IMR-90 (cell line): ENCODE results near the gene AK2.

ENCODE experiments used
- BHLHE40 ChIP-seq: fragments of 150-350 bp; IDR thresholded peaks from 2 replicates; pipeline ENCODE4 v1.6.1; 2016; ENCODE audit warnings: mild to moderate bottlenecking, low read depth, low read length
- CEBPB ChIP-seq: IDR thresholded peaks from 2 replicates; pipeline ENCODE4 v1.6.1; 2012; ENCODE audit warnings: low read depth, low read length, improper control_type of control experiment
- CTCF ChIP-seq: conservative IDR thresholded peaks from 2 replicates; pipeline ENCODE4 v1.5.1; 2012; ENCODE audit warnings: mild to moderate bottlenecking, low read depth, low read length, improper control_type of control experiment
- ELK1 ChIP-seq: fragments of 150-350 bp; IDR thresholded peaks from 2 replicates; pipeline ENCODE4 v1.6.1; 2016; ENCODE audit warnings: low read depth, mild to moderate bottlenecking, low read length, moderate library complexity, borderline replicate concordance
- FOS ChIP-seq: fragments of 150-350 bp; IDR thresholded peaks from 2 replicates; pipeline ENCODE4 v1.6.1; 2016; ENCODE audit warnings: low read depth, low read length
- MAFK ChIP-seq: IDR thresholded peaks from 2 replicates; pipeline ENCODE4 v1.6.1; 2012; ENCODE audit warnings: low read depth, low read length, improper control_type of control experiment
- MXI1 ChIP-seq: IDR thresholded peaks from 2 replicates; pipeline ENCODE4 v1.6.1; 2012; ENCODE audit warnings: low read depth, mild to moderate bottlenecking, low read length, moderate library complexity, borderline replicate concordance
- NFE2L2 ChIP-seq: fragments of 150-350 bp; IDR thresholded peaks from 2 replicates; pipeline ENCODE4 v1.6.1; 2016; ENCODE audit warnings: low read depth, mild to moderate bottlenecking, low read length
- POLR2A ChIP-seq: IDR thresholded peaks from 2 replicates; pipeline ENCODE4 v1.6.1; 2012; ENCODE audit warnings: mild to moderate bottlenecking, low read depth, low read length
- RAD21 ChIP-seq: IDR thresholded peaks from 2 replicates; pipeline ENCODE4 v1.6.1; 2012; ENCODE audit warnings: low read length, improper control_type of control experiment
- RCOR1 ChIP-seq: IDR thresholded peaks from 2 replicates; pipeline ENCODE4 v1.6.1; 2012; ENCODE audit warnings: mild to moderate bottlenecking, low read length, improper control_type of control experiment; ENCODE audit not compliant: insufficient replicate concordance
- RFX5 ChIP-seq: IDR thresholded peaks from 2 replicates; pipeline ENCODE4 v1.8.0; 2012; ENCODE audit warnings: low read depth, mild to moderate bottlenecking, low read length, moderate library complexity
- USF2 ChIP-seq: fragments of 150-350 bp; IDR thresholded peaks from 2 replicates; pipeline ENCODE4 v1.6.1; 2017; ENCODE audit warnings: mild to moderate bottlenecking, antibody characterized with exemption, low read length, low read depth

GRCh38 chr1:32988665-32989064 lies 48.0 kb downstream of the AK2 start:
- TF ChIP-seq POLR2A (no peak; the same call in 1 of the 2 replicates), RAD21 (no peak), CTCF (no peak), RCOR1 (no peak), CEBPB (peak; percentile 70), MAFK (no peak), ELK1 (no peak), NFE2L2 (no peak), MXI1 (no peak), USF2 (no peak), FOS (peak; percentile 69; the same call in 1 of the 2 replicates), RFX5 (no peak), BHLHE40 (no peak)
